Thyroid gland (tissue), 4 donors: ENCODE results near the gene RAD52. TPM values are rescaled to one million over a fixed set of nuclear protein-coding genes. Genes with fewer than 3 reads are reported as not detected.
A peak's percentile ranks its signal among the peaks of the same experiment; 100 is the strongest.

ENCODE experiments used
- DNase-seq, 2 donors: peaks; one replicate each; pipeline ENCODE4 v3.0.0-alpha.2; 2019
- H3K27ac ChIP-seq, 3 donors: fragments of 200-600 bp; sonication (generic); 1 replicate in 2 of 3; 2 replicates in 1 of 3; pipeline ENCODE4 v1.5.1; 2016 to 2019; ENCODE audit warnings: mild to moderate bottlenecking in 1 of 3, moderate library complexity in 1 of 3
- H3K27me3 ChIP-seq: fragments of 200-600 bp; sonication (generic); one replicate; pipeline ENCODE4 v1.5.1; 2019
- H3K36me3 ChIP-seq, 2 donors: fragments of 200-600 bp; sonication (generic); one replicate each; pipeline ENCODE4 v1.5.1; 2016 to 2019
- H3K4me1 ChIP-seq, 2 donors: fragments of 200-600 bp; sonication (generic); one replicate each; pipeline ENCODE4 v1.5.1; 2017 to 2019
- H3K4me3 ChIP-seq, 3 donors: fragments of 200-600 bp; sonication (generic); replicated peaks in 1 of 3; 1 replicate in 2 of 3; 2 replicates in 1 of 3; pipeline ENCODE4 v1.5.1; 2016; ENCODE audit warnings: mild to moderate bottlenecking in 1 of 3
- H3K9me3 ChIP-seq: fragments of 200-600 bp; sonication (generic); one replicate; pipeline ENCODE4 v1.5.1; 2017
- POLR2A ChIP-seq, 2 donors: fragments of 450-650 bp; IDR thresholded peaks; one replicate each; pipeline ENCODE4 v1.6.1; 2017; ENCODE audit warnings: antibody characterized with exemption in 2 of 2, mild to moderate bottlenecking in 2 of 2, moderate library complexity in 1 of 2
- WGBS, 2 donors: methylation state at CpG; one replicate each; pipeline ENCODE4 v1.1.5; 2017; 5-methylcytosine and 5-hydroxymethylcytosine counted together
- intact Hi-C: fragments of 100-400 bp; cut with DNase I; formaldehyde crosslinking; loops from one replicate; pipeline ENCODE4 v1.15.1; 2023
- total RNA-seq, 4 donors: library from RNA; depleted of rRNA; stranded (reverse); fragments of >200 nt; gene quantifications; one replicate each; pipeline ENCODE4 v1.2.3, GENCODE V29; 2016
- TF ChIP-seq, protein P1 (sequence below), 6 experiments: fragments of 200-600 bp in 3 of 6; fragments of 450-650 bp in 3 of 6; sonication (generic) in 3 of 6; IDR thresholded peaks; one replicate each; pipeline ENCODE4 v1.5.1; 2016 to 2019; ENCODE audit warnings: antibody characterized with exemption in 6 of 6, mild to moderate bottlenecking in 2 of 6, inconsistent platforms in 1 of 6, moderate library complexity in 1 of 6

The RAD52 gene
- total RNA-seq, 4 donors from 2014 or later, result 27.4 to 35.1 (median 31.0) TPM

- Histone ChIP-seq H3K27me3 (no peaks in the 10 kb centered on the region), H3K4me3 (peak overlapping the region in 1 of 3 donors; percentile 83), H3K36me3 (no peaks in the 10 kb centered on the region), H3K9me3 (no peaks in the 10 kb centered on the region), H3K27ac (no peak overlapping the region), H3K4me1 (peaks cover 11 to 30% of the 10 kb centered on the region in 2 donors)
- TF ChIP-seq POLR2A (IDR thresholded peaks at IDR 0.05), result no peak
- TF ChIP-seq, protein P1, sequence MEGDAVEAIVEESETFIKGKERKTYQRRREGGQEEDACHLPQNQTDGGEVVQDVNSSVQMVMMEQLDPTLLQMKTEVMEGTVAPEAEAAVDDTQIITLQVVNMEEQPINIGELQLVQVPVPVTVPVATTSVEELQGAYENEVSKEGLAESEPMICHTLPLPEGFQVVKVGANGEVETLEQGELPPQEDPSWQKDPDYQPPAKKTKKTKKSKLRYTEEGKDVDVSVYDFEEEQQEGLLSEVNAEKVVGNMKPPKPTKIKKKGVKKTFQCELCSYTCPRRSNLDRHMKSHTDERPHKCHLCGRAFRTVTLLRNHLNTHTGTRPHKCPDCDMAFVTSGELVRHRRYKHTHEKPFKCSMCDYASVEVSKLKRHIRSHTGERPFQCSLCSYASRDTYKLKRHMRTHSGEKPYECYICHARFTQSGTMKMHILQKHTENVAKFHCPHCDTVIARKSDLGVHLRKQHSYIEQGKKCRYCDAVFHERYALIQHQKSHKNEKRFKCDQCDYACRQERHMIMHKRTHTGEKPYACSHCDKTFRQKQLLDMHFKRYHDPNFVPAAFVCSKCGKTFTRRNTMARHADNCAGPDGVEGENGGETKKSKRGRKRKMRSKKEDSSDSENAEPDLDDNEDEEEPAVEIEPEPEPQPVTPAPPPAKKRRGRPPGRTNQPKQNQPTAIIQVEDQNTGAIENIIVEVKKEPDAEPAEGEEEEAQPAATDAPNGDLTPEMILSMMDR (IDR thresholded peaks at IDR 0.05), result no peak
- no peak for DNase-seq
- 86 to 89% methylated on average over 2 of the region's 2 CpGs for WGBS, 2 donors
- intact Hi-C loops, result no loop called here
These were observed 39.6 kb upstream of the RAD52 start for GRCh38 chr12:989051-989450.

DNA sequence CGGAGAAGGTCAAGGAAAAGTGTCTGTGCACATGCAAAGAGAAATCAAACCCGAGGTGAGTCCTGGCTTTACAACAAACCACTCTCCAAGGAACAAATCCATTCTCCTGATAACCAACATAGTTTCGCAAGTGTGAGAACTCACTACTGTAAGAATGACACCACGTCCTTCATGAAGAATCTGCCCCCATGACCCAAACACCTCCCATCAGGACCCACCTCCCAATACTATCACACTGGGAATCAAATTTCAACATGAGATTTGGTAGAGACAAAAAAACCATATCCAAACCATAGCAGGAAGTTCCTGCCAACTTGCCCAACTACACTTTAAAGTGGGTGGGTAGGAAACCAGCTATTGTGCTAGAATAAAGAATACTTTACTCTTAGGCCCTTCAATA is 39.2 kb upstream of the RAD52 start:
- Histone ChIP-seq H3K4me1 (peaks cover 11 to 30% of the 10 kb centered on the region in 2 donors), H3K4me3 (no peak overlapping the region), H3K9me3 (no peaks in the 10 kb centered on the region), H3K27me3 (no peaks in the 10 kb centered on the region), H3K27ac (no peak overlapping the region), H3K36me3 (no peaks in the 10 kb centered on the region)
- WGBS, 2 donors, result 78 to 86% methylated on average over 4 of the region's 4 CpGs
- intact Hi-C loops, result no loop called here
- TF ChIP-seq, protein P1 (IDR thresholded peaks at IDR 0.05), result no peak
- TF ChIP-seq POLR2A (IDR thresholded peaks at IDR 0.05), result no peak
- no peak for DNase-seq

DNA sequence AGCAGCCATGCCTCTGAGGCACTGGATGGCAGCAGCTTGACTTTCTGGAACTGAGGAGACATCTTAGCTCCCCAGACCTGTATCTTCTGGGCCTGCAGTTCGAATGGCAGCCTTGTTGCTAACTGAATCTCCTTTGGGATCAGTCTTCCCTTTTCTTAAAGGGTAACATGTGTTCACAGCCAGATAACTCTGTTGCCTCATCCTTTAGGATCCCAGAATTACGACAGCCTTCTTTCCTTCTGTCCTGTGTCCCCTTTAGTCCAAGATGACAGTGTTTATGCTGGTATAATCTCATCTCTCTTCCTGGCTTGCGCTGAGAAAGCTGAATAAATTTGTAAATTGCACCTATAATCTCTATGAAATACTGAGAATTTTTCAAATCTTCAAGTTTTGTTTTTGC is 32.5 kb upstream of the RAD52 start:
- TF ChIP-seq POLR2A (IDR thresholded peaks at IDR 0.05), result no peak
- TF ChIP-seq, protein P1 (IDR thresholded peaks at IDR 0.05), result no peak
- Histone ChIP-seq H3K27ac (no peak overlapping the region), H3K4me3 (no peak overlapping the region), H3K9me3 (no peaks in the 10 kb centered on the region), H3K4me1 (no peaks in the 10 kb centered on the region), H3K36me3 (no peaks in the 10 kb centered on the region), H3K27me3 (no peaks in the 10 kb centered on the region)
- 91 to 97% methylated on average over 3 of the region's 3 CpGs for WGBS, 2 donors
- intact Hi-C loops, result no loop called here
- no peak for DNase-seq

GRCh38 chr12:981176-981828 is 31.8 kb upstream of the RAD52 start:
- no peak for DNase-seq
- Histone ChIP-seq H3K27me3 (no peaks in the 10 kb centered on the region), H3K36me3 (no peaks in the 10 kb centered on the region), H3K27ac (no peak overlapping the region), H3K4me1 (no peaks in the 10 kb centered on the region), H3K9me3 (no peaks in the 10 kb centered on the region), H3K4me3 (no peak overlapping the region)
- 92 to 96% methylated on average over 8 of the region's 8 CpGs for WGBS, 2 donors
- intact Hi-C loops, result no loop called here
- TF ChIP-seq POLR2A (IDR thresholded peaks at IDR 0.05), result no peak
- TF ChIP-seq, protein P1 (IDR thresholded peaks at IDR 0.05), result no peak

GRCh38 chr12:979349-979748 is 29.9 kb upstream of the RAD52 start:
- 89 to 90% methylated on average over 5 of the region's 5 CpGs for WGBS, 2 donors
- Histone ChIP-seq H3K4me1 (no peaks in the 10 kb centered on the region), H3K27me3 (no peaks in the 10 kb centered on the region), H3K9me3 (no peaks in the 10 kb centered on the region), H3K27ac (no peak overlapping the region), H3K4me3 (no peak overlapping the region), H3K36me3 (no peaks in the 10 kb centered on the region)
- intact Hi-C loops, result no loop called here
- no peak for DNase-seq
- no peak for TF ChIP-seq POLR2A (IDR thresholded peaks at IDR 0.05)
